ENCODE measurements around the gene LRRC17. TPM values are rescaled to one million over a fixed set of nuclear protein-coding genes. Genes with fewer than 3 reads are reported as not detected.
"Not testable (repeated sequence)": the region's sequence is repeated elsewhere in the genome, so short reads cannot be mapped to it uniquely, and the experiment has no call there.

The LRRC17 gene
- total RNA-seq, 1 donor from 2014 or later = not detected

DNA sequence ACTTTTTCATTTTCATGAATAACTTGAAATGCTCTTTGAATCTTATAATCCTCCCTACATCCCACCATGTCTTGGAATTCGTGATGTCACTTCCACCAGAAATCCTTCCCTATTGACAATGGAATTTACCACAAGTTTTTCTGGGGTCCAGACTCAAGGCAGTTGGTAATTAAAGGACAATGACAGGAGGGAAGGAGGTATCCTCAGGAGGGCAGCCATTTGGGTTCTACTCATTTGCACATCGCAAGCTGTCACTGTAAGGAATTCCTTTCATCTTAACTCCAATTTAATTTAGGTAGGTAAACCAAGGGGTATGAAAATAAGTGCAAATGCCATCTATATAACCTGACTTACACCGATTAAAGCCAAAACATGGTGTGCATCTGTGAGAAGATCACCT is 21.9 kb downstream of the LRRC17 start:
- no peaks in the 10 kb centered on the region for H3K36me3 Mint-ChIP-seq (ENCODE audit: low read depth)
- H3K4me1 Mint-ChIP-seq (ENCODE audit: low read depth) = no peaks in the 10 kb centered on the region
- H3K4me3 Mint-ChIP-seq (ENCODE audit: low read depth) = no peak overlapping the region
- H3K9me3 Mint-ChIP-seq = no peaks in the 10 kb centered on the region
- H3K27ac Mint-ChIP-seq = no peak overlapping the region
- no peak for DNase-seq (ENCODE audit: low spot score)
- H3K27me3 Mint-ChIP-seq (ENCODE audit: low read depth) = no peaks in the 10 kb centered on the region
- intact Hi-C loops (cut with micrococcal nuclease) = no loop called here

DNA sequence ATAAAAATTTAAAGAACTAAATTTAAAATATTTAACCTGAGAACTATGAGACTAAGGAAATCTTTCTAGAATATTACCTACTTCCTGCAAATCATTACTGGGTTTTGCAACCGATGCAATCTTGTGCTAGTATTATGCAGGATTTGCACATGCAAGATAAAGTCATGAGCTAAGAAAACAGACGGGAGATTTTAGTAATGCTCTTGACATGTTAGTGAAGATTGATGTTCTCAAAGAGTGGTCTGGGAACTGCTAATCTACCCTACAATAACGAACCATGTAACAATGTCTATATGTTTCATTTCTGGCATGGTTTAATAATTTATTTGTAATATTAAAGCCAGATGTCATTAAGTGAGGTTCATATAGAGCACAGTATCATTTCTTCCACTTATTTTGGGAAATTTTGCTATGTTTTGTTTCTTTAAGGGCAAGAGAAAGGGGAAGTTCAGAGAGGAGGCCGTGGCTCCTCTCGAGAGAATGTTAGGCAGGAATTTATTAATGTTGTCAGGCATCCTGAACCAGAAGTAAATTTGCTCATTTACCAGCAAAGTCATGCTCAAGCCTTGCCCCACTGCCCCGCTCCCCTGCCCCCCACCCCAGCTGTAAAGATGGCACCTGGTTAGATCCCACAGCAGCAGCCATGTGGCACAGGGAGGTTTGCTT is 22.8 kb downstream of the LRRC17 start:
- H3K4me1 Mint-ChIP-seq (ENCODE audit: low read depth) = no peaks in the 10 kb centered on the region
- no peaks in the 10 kb centered on the region for H3K27me3 Mint-ChIP-seq (ENCODE audit: low read depth)
- intact Hi-C loops (cut with micrococcal nuclease) = no loop called here
- no peak overlapping the region for H3K27ac Mint-ChIP-seq
- no peaks in the 10 kb centered on the region for H3K9me3 Mint-ChIP-seq
- no peaks in the 10 kb centered on the region for H3K36me3 Mint-ChIP-seq (ENCODE audit: low read depth)
- no peak overlapping the region for H3K4me3 Mint-ChIP-seq (ENCODE audit: low read depth)
- DNase-seq (ENCODE audit: low spot score) = no peak

DNA sequence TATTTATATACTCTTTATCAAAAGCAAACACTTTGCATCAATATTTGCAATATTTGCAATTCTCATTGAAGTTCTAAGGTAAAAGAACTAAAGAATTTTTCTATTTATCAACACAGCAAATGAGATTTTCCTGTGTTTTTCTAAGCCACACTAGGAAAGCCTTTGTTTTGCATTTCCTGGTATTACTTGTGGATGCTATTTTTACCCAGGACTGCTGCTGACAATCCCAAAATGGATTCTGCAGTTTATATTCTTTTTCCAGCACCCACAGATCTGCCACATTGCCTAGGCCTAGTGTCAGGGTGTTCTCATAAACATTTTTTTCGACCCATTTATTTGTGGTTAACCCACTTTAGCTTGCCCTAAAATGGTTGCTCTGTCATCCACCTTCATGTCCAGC is 25.9 kb downstream of the LRRC17 start:
- H3K4me1 Mint-ChIP-seq (ENCODE audit: low read depth) = no peaks in the 10 kb centered on the region
- no peaks in the 10 kb centered on the region for H3K9me3 Mint-ChIP-seq
- H3K4me3 Mint-ChIP-seq (ENCODE audit: low read depth) = no peak overlapping the region
- no peaks in the 10 kb centered on the region for H3K36me3 Mint-ChIP-seq (ENCODE audit: low read depth)
- intact Hi-C loops (cut with micrococcal nuclease) = no loop called here
- H3K27me3 Mint-ChIP-seq (ENCODE audit: low read depth) = peaks cover 4% of the 10 kb centered on the region
- H3K27ac Mint-ChIP-seq = no peak overlapping the region
- DNase-seq (ENCODE audit: low spot score) = no peak

DNA sequence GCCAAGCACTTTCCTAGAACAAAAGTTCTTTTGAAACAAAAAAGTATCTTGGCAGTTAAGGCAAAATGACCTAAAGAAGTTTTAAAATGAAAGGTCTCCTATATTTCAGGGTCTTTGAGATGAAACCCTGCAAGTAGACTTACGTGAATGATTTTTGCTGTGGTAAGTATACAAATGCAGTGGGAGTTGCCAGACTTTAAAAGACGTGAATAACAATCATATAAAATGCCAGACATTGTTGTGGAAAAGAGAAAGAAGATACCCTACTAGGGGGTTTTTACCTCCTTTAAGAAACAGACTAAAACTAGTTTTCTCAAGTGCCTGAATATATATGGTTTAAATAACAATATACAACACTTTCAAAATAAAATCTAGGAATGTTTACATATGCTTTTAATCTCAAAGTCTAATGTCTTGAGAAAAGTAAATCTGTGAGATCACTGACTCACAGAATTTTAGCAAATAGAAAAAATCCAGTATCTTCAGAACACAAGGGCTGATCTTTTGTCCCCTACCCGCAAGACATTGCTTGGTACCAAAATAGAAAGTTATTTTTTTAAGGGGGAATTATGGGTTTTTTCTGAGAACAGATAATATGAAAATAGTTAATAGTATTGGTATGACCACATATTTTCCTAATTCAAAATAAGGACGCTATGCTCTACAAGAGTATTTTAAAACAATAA is 29.5 kb downstream of the LRRC17 start:
- intact Hi-C loops (cut with micrococcal nuclease) = no loop called here
- Mint-ChIP-seq H3K27me3 (ENCODE audit: low read depth) (peaks cover 4% of the 10 kb centered on the region), H3K4me3 (ENCODE audit: low read depth) (no peak overlapping the region), H3K4me1 (ENCODE audit: low read depth) (no peaks in the 10 kb centered on the region), H3K36me3 (ENCODE audit: low read depth) (no peaks in the 10 kb centered on the region), H3K9me3 (no peaks in the 10 kb centered on the region), H3K27ac (no peak overlapping the region)
- DNase-seq (ENCODE audit: low spot score) = no peak

DNA sequence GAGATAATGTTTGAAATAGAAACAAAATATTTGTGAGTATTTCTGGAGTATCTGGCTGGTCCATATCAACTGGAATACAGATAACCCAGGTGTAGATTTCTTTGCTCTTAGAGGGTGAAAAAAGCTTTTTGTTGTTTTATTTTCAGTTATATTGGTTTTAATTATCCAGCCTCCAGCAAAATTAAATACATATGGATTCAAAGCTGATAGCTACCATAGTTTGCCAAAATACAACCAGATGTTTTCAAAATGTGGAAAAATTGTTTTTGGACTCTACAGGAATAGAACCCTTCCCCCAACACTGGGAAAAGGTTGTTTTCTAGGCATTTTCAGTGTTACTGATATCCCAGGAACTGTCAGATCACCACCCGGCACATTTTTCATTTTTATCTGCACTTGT is 30.1 kb downstream of the LRRC17 start:
- Mint-ChIP-seq H3K27me3 (ENCODE audit: low read depth) (peaks cover 4% of the 10 kb centered on the region), H3K4me1 (ENCODE audit: low read depth) (no peaks in the 10 kb centered on the region), H3K27ac (no peak overlapping the region), H3K4me3 (ENCODE audit: low read depth) (no peak overlapping the region), H3K9me3 (no peaks in the 10 kb centered on the region), H3K36me3 (ENCODE audit: low read depth) (no peaks in the 10 kb centered on the region)
- no peak for DNase-seq (ENCODE audit: low spot score)
- intact Hi-C loops (cut with micrococcal nuclease) = no loop called here

DNA sequence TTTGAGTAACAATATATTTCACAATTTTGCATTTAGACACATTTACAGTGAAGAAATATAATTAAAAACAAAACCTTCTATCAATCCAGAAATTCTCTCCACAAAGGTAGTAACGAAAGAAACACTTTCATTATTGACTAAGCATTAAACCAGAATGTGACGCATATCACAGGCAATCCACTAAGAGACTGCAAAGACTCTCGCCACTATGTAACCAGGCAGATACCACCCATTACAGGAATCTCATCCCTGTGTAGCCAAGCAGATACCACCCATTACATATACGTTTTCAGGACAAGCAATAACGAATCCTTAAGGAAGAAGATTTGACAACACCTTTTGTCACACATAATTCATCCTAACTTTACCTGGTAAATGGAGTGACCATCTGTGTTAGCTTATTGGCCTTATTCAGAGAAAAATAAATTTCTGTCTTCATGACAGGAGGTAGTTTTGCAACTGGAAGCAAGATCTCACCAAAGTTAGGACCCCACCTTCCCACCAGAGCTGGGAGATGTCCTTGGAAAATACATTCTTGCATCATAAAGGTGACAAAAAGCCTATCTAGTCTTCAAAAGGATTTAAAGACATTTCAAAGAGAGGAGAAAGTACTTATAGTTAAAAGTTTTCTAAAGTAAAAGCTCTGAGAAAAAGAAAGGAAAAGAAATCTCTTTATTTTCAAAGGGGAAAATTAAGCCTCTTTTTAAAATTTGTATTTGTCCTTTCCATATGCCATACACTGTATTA is 30.8 kb downstream of the LRRC17 start:
- Mint-ChIP-seq H3K4me3 (ENCODE audit: low read depth) (no peak overlapping the region), H3K36me3 (ENCODE audit: low read depth) (no peaks in the 10 kb centered on the region), H3K4me1 (ENCODE audit: low read depth) (no peaks in the 10 kb centered on the region), H3K27me3 (ENCODE audit: low read depth) (peaks cover 4% of the 10 kb centered on the region), H3K9me3 (no peaks in the 10 kb centered on the region), H3K27ac (no peak overlapping the region)
- intact Hi-C loops (cut with micrococcal nuclease) = no loop called here
- DNase-seq (ENCODE audit: low spot score) = no peak

DNA sequence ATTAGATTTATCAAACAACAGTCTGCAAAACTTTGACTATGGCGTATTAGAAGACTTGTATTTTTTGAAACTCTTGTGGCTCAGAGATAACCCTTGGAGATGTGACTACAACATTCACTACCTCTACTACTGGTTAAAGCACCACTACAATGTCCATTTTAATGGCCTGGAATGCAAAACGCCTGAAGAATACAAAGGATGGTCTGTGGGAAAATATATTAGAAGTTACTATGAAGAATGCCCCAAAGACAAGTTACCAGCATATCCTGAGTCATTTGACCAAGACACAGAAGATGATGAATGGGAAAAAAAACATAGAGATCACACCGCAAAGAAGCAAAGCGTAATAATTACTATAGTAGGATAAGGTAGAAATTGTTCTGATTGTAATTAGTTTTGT is 31.4 kb downstream of the LRRC17 start:
- Mint-ChIP-seq H3K36me3 (ENCODE audit: low read depth) (no peaks in the 10 kb centered on the region), H3K27ac (no peak overlapping the region), H3K27me3 (ENCODE audit: low read depth) (peaks cover 4% of the 10 kb centered on the region), H3K4me3 (ENCODE audit: low read depth) (no peak overlapping the region), H3K9me3 (no peaks in the 10 kb centered on the region), H3K4me1 (ENCODE audit: low read depth) (no peaks in the 10 kb centered on the region)
- intact Hi-C loops (cut with micrococcal nuclease) = no loop called here
- no peak for DNase-seq (ENCODE audit: low spot score)

DNA sequence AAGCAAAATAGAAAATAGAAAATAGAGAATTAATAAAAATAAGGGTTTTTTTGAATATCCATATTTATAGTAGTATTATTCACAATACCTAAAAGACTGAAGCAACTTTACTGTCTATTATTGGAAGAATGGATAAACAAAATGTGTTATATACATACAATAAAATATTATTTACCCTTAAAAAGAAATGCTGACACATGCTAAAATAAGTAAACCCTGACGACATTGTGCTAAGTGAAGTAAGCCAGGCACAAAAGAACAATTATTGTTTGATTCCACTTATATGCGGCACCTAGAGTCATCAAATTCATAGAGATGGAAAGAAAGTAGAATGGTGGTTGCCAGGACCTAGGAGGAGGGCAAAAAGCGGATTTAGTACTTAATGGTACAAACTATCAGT is 39.0 kb downstream of the LRRC17 start:
- DNase-seq (ENCODE audit: low spot score) = no peak
- intact Hi-C loops (cut with micrococcal nuclease) = no loop called here
- no peak overlapping the region for H3K27ac Mint-ChIP-seq
- peaks cover 24% of the 10 kb centered on the region for H3K9me3 Mint-ChIP-seq
- no peaks in the 10 kb centered on the region for H3K36me3 Mint-ChIP-seq (ENCODE audit: low read depth)
- no peak overlapping the region for H3K4me3 Mint-ChIP-seq (ENCODE audit: low read depth)
- peaks cover 2% of the 10 kb centered on the region for H3K4me1 Mint-ChIP-seq (ENCODE audit: low read depth)
- H3K27me3 Mint-ChIP-seq (ENCODE audit: low read depth) = no peaks in the 10 kb centered on the region

DNA sequence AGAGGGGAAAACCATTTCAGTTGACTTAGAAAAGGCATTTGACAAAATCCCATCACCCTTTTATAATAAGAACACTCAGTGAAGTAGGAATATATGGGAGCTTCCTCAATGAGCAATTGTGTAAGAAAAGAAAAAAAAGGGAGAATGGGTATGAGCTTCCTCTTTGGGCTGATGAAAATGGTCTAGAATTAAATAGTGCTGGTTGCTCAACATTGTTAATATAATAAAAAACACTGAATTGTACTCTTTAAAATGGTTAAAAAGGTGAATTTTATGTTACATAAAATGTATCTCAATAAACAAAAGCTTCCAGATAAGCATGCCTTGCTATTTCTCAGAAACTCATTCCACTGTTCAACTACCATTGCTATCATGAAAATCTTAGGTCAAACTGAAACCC is 40.6 kb downstream of the LRRC17 start:
- Mint-ChIP-seq H3K4me3 (ENCODE audit: low read depth) (no peak overlapping the region), H3K27me3 (ENCODE audit: low read depth) (no peaks in the 10 kb centered on the region), H3K9me3 (peaks cover 30% of the 10 kb centered on the region), H3K36me3 (ENCODE audit: low read depth) (no peaks in the 10 kb centered on the region), H3K27ac (no peak overlapping the region), H3K4me1 (ENCODE audit: low read depth) (peaks cover 2% of the 10 kb centered on the region)
- no peak for DNase-seq (ENCODE audit: low spot score)
- intact Hi-C loops (cut with micrococcal nuclease) = no loop called here

DNA sequence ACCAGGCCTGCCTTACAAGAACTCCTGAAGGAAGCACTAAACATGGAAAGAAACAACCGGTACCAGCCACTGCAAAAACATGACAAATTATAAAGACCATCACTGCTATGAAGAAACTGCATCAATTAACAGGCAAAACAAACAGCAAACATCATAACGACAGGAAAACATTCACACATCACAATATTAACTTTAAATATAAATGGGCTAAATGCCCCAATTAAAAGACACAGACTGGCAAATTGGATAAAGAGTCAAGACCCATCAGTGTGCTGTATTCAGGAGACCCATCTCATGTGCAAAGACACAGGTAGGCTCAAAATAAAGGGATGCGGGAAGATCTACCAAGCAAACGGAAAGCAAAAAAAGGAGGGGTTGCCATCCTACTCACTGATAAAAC is 41.6 kb downstream of the LRRC17 start:
- H3K27me3 Mint-ChIP-seq (ENCODE audit: low read depth); DNase-seq (ENCODE audit: low spot score); H3K4me1 Mint-ChIP-seq (ENCODE audit: low read depth); intact Hi-C loops (cut with micrococcal nuclease); H3K4me3 Mint-ChIP-seq (ENCODE audit: low read depth); H3K27ac Mint-ChIP-seq; H3K36me3 Mint-ChIP-seq (ENCODE audit: low read depth): not testable (repeated sequence)
- peaks cover 30% of the 10 kb centered on the region for H3K9me3 Mint-ChIP-seq

DNA sequence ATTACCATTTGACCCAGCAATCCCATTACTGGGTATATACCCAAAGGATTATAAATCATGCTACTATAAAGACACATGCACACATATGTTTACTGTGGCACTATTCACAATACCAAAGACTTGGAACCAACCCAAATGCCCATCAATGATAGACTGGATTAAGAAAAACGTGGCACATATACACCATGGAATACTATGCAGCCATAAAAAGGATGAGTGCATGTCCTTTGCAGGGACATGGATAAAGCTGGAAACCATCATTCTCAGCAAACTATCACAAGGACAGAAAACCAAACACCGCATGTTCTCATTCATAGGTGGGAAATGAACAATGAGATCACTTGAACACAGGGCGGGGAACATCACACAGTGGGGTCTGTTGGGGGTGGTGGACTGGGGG is 45.2 kb downstream of the LRRC17 start:
- H3K36me3 Mint-ChIP-seq (ENCODE audit: low read depth); intact Hi-C loops (cut with micrococcal nuclease): not testable (repeated sequence)

DNA sequence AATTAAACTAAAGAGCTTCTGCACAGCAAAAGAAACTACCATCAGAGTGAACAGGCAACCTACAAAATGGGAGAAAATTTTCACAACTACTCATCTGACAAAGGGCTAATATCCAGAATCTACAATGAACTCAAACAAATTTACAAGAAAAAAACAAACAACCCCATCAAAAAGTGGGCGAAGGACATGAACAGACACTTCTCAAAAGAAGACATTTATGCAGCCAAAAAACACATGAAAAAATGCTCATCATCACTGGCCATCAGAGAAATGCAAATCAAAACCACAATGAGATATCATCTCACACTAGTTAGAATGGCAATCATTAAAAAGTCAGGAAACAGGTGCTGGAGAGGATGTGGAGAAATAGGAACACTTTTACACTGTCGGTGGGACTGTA is 49.2 kb downstream of the LRRC17 start:
- intact Hi-C loops (cut with micrococcal nuclease); H3K9me3 Mint-ChIP-seq; H3K4me3 Mint-ChIP-seq (ENCODE audit: low read depth); H3K27me3 Mint-ChIP-seq (ENCODE audit: low read depth); H3K27ac Mint-ChIP-seq; H3K4me1 Mint-ChIP-seq (ENCODE audit: low read depth); DNase-seq (ENCODE audit: low spot score); H3K36me3 Mint-ChIP-seq (ENCODE audit: low read depth): not testable (repeated sequence)

More for the DNA sequence above, 45.2 kb downstream of the LRRC17 start:
- not testable (repeated sequence) for H3K4me1 Mint-ChIP-seq (ENCODE audit: low read depth); DNase-seq (ENCODE audit: low spot score); H3K4me3 Mint-ChIP-seq (ENCODE audit: low read depth); H3K27me3 Mint-ChIP-seq (ENCODE audit: low read depth); H3K27ac Mint-ChIP-seq
- H3K9me3 Mint-ChIP-seq = peaks cover 23% of the 10 kb centered on the region

DNA sequence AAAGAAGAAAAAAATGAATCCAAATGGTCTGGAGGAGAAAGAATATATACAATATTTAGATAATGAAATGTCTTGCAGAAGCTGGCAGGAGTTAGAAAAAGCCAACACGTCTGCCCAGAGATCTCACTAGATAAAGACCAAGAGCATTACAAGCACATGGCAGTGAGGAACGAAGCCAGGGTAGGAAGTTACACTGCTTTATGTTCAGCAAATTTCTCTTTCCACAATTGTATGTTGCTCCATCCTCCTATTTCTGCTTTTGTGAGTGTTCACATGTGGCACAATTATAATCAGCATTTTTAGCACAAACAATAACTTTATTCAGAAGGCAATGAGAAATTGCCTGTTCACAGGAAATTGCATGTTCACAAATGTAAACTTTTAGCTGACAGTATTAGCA is 53.7 kb downstream of the LRRC17 start:
- no peak overlapping the region for H3K27ac Mint-ChIP-seq
- no peaks in the 10 kb centered on the region for H3K4me1 Mint-ChIP-seq (ENCODE audit: low read depth)
- H3K27me3 Mint-ChIP-seq (ENCODE audit: low read depth) = no peaks in the 10 kb centered on the region
- no peaks in the 10 kb centered on the region for H3K36me3 Mint-ChIP-seq (ENCODE audit: low read depth)
- DNase-seq (ENCODE audit: low spot score) = no peak
- intact Hi-C loops (cut with micrococcal nuclease) = no loop called here
- H3K4me3 Mint-ChIP-seq (ENCODE audit: low read depth) = no peak overlapping the region
- H3K9me3 Mint-ChIP-seq = no peaks in the 10 kb centered on the region
